Measurements from ENCODE around the gene FCRL5.

DNA sequence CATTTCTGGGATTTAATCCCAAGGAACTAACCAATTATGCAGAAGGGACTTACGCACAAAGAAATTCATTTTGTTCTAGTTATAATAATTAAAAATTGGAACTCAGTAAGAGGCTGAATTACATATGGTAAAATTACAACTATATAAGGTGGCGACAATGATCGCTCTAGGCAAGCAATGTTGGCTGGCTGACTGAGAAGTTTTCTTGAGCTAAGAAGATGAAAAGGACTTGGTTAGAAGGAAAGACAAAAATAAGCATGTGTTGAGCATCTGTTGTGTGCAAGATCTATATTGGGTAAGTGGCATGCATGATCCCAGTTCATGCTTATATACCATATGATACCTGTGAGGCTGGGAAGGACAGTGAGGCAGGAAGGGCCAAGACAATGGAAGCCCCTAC, 80.8 kb downstream of the FCRL5 start:
- TF ChIP-seq ZNF8 (CRISPR knock-in tag; IDR thresholded peaks at IDR 0.05), result no peak
- TF ChIP-seq PATZ1 (CRISPR knock-in tag; IDR thresholded peaks at IDR 0.05; ENCODE audit: borderline replicate concordance), result no peak
- TF ChIP-seq, protein P1, sequence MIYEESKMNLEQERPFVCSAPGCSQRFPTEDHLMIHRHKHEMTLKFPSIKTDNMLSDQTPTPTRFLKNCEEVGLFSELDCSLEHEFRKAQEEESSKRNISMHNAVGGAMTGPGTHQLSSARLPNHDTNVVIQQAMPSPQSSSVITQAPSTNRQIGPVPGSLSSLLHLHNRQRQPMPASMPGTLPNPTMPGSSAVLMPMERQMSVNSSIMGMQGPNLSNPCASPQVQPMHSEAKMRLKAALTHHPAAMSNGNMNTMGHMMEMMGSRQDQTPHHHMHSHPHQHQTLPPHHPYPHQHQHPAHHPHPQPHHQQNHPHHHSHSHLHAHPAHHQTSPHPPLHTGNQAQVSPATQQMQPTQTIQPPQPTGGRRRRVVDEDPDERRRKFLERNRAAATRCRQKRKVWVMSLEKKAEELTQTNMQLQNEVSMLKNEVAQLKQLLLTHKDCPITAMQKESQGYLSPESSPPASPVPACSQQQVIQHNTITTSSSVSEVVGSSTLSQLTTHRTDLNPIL (CRISPR knock-in tag; IDR thresholded peaks at IDR 0.05; ENCODE audit: low read depth), result no peak
- no peak for TF ChIP-seq RARB (CRISPR knock-in tag; IDR thresholded peaks at IDR 0.05)
- TF ChIP-seq OSR1 (CRISPR knock-in tag; IDR thresholded peaks at IDR 0.05), result no peak
- TF ChIP-seq POU6F1 (CRISPR knock-in tag; IDR thresholded peaks at IDR 0.05; ENCODE audit: borderline replicate concordance, low read depth), result no peak
- no peak for TF ChIP-seq ZFP3 (CRISPR knock-in tag; IDR thresholded peaks at IDR 0.05)
- no peak for TF ChIP-seq ZFP30 (CRISPR knock-in tag; IDR thresholded peaks at IDR 0.05)
- no peak for TF ChIP-seq GLIS3 (CRISPR knock-in tag; IDR thresholded peaks at IDR 0.05)
